NCI-H146 treated with DMSO at 0.1 percent for 48 hours (cell line): ENCODE data around the gene POLRMT.
"Not testable (repeated sequence)": the region's sequence is repeated elsewhere in the genome, so short reads cannot be mapped to it uniquely, and the experiment has no call there.

Experiments used
- DNase-seq: peaks from one replicate; lab custom pipeline; 2025; ENCODE audit not compliant: unreplicated experiment; lab: John Stamatoyannopoulos, UW

Gene POLRMT

GRCh38 chr19:613732-614567, 19.4 kb downstream of the POLRMT start:
- DNase-seq = no peak

GRCh38 chr19:612941-613340, 20.4 kb downstream of the POLRMT start:
- DNase-seq = no peak

GRCh38 chr19:611481-611868, 21.9 kb downstream of the POLRMT start:
- DNase-seq = no peak

GRCh38 chr19:610801-611480, 22.4 kb downstream of the POLRMT start:
- no peak for DNase-seq

- no peak for DNase-seq
Observed at GRCh38 chr19:610071-610800, 23.1 kb downstream of the POLRMT start.

GRCh38 chr19:609004-609346, 24.4 kb downstream of the POLRMT start:
- DNase-seq = no peak

GRCh38 chr19:608155-609003, 25.0 kb downstream of the POLRMT start:
- no peak for DNase-seq

GRCh38 chr19:607301-608154, 25.8 kb downstream of the POLRMT start:
- DNase-seq = no peak

GRCh38 chr19:605061-605971, 28.0 kb downstream of the POLRMT start:
- DNase-seq = not testable (repeated sequence)

GRCh38 chr19:604355-604754, 29.0 kb downstream of the POLRMT start:
- DNase-seq = no peak

GRCh38 chr19:603779-604178, 29.6 kb downstream of the POLRMT start:
- DNase-seq = not testable (repeated sequence)

- DNase-seq = not testable (repeated sequence)
Observed at GRCh38 chr19:603302-603639, 30.1 kb downstream of the POLRMT start.

- DNase-seq = no peak
Observed at GRCh38 chr19:602391-603301, 30.7 kb downstream of the POLRMT start.

- no peak for DNase-seq
Observed at GRCh38 chr19:601790-602189, 31.5 kb downstream of the POLRMT start.

GRCh38 chr19:601310-601709, 32.0 kb downstream of the POLRMT start:
- no peak for DNase-seq

- no peak for DNase-seq
Observed at GRCh38 chr19:597406-598315, 35.7 kb downstream of the POLRMT start.

- no peak for DNase-seq
Observed at GRCh38 chr19:596263-596655, 37.1 kb downstream of the POLRMT start.
